ENCODE results near the gene DDX4.

Gene DDX4

DNA sequence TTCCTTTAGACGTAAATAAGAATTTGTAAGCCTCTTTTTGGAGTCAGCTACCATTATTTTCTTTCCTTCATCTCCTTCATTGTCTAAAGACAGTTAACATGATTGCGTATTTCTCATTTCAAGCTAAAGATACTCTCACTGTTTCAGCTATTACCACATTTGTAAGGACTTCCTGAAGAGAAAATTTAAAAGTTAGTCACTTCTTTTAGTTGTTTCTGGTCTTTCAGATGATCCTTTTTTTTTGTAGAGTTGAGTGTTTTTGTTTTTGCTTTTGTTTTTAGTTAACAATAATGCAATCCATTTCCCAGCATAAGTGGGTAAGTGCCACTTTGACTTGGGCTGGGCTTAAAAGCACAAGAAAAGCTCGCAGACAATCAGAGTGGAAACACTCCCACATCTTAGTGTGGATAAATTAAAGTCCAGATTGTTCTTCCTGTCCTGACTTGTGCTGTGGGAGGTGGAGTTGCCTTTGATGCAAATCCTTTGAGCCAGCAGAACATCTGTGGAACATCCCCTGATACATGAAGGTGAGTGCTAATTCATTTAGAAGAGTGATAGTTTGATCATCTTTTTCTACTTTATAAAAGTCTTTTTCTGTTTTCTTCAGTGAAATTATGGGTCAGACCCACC is 115.3 kb downstream of the DDX4 start:
- H3K4me1 ChIP-seq (ENCODE audit: control insufficient read depth, insufficient read depth, low read length): no peaks in the 10 kb centered on the region
- no peaks in the 10 kb centered on the region for H3K9me3 ChIP-seq (ENCODE audit: control insufficient read depth, insufficient read depth, low read depth, low read length)
- H3K36me3 ChIP-seq (ENCODE audit: control insufficient read depth, insufficient read depth, low read length): no peaks in the 10 kb centered on the region
- no peak overlapping the region for H3K9ac ChIP-seq (ENCODE audit: low read length)
- no peak overlapping the region for H3K4me3 ChIP-seq (ENCODE audit: low read depth, low read length)
- no peak overlapping the region for H3K27ac ChIP-seq (ENCODE audit: low read depth, low read length)
- H3K27me3 ChIP-seq (ENCODE audit: control insufficient read depth, insufficient read depth, low read length): no peaks in the 10 kb centered on the region

DNA sequence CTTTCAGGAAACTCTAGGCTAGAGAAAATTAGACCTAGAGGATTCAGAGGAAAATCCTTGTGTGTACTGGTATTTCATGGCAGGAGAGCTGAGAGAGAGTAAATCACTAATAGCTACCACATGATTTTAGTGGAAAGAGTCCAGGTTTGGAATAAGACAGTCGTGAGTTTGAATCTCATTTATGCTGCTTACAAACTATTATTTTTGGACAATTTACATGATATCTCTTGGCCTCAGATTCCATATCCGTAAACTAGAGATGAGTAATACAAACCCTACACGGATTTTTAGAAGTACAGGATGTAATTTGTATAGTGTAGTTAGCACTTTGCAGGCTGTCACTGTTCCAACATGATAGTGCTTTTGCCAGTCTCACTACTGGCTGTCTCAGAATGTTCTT is 116.0 kb downstream of the DDX4 start:
- no peaks in the 10 kb centered on the region for H3K4me1 ChIP-seq (ENCODE audit: control insufficient read depth, insufficient read depth, low read length)
- H3K27ac ChIP-seq (ENCODE audit: low read depth, low read length): no peak overlapping the region
- H3K36me3 ChIP-seq (ENCODE audit: control insufficient read depth, insufficient read depth, low read length): no peaks in the 10 kb centered on the region

DNA sequence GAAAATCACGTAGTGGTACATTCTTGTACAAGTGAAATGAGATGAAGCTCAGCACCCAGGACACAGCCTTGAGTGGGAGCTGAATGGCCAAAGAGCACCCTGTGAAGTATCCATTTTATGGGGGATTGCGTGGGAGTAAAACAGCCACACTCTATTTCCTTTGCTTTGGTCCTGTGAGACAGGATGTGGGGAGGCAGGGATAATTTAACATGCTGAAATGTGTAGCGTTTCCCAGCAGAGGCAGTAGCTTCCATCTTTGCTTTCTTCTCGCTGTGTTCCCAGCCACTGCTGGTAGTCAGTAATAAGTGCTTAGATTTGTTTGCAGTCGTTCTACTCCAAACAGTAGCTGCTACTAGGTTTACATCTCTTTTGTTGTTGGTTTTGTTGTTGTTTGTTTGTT is 117.6 kb downstream of the DDX4 start:
- no peak overlapping the region for H3K9ac ChIP-seq (ENCODE audit: low read length)
- no peaks in the 10 kb centered on the region for H3K27me3 ChIP-seq (ENCODE audit: control insufficient read depth, insufficient read depth, low read length)
- H3K9me3 ChIP-seq (ENCODE audit: control insufficient read depth, insufficient read depth, low read depth, low read length): no peaks in the 10 kb centered on the region
- H3K27ac ChIP-seq (ENCODE audit: low read depth, low read length): no peak overlapping the region
- H3K4me3 ChIP-seq (ENCODE audit: low read depth, low read length): no peak overlapping the region
- H3K36me3 ChIP-seq (ENCODE audit: control insufficient read depth, insufficient read depth, low read length): no peaks in the 10 kb centered on the region
- no peaks in the 10 kb centered on the region for H3K4me1 ChIP-seq (ENCODE audit: control insufficient read depth, insufficient read depth, low read length)

More for the DNA sequence above, 116.0 kb downstream of the DDX4 start:
- H3K4me3 ChIP-seq (ENCODE audit: low read depth, low read length): no peak overlapping the region
- H3K9me3 ChIP-seq (ENCODE audit: control insufficient read depth, insufficient read depth, low read depth, low read length): no peaks in the 10 kb centered on the region
- H3K27me3 ChIP-seq (ENCODE audit: control insufficient read depth, insufficient read depth, low read length): no peaks in the 10 kb centered on the region
- no peak overlapping the region for H3K9ac ChIP-seq (ENCODE audit: low read length)

DNA sequence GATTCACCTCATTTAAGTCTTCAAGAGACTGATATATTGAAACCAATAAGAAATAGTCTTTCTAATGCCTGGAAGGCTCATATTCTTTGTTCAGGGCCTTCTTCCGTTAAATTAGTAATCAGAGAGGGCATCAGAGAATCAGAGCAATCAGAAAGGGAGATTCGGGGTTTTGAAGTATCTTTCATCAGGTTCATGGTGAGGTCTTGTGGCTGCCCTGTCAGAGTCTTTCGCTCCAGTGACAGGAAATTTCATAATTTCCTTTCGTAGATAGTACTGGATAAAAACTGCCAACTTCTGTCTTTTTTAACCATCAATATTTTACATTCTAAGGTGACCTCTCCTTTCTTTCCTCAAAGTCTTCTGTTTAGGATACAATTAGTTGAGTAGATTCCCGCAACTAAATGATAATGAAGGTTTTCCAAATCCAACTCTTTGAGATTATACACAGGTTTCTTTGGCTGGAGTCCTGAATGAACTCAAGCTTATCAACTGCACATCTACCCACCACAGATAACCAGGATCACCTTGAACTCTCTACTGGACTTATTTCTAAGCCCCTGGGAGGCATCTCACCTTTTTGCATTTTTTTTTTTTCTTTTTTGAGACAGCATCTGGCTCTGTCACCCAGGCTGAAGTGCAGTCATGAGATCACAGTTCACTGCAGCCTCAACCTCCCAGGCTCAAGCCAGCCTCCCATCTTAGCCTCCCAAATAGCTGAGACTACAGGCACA is 118.8 kb downstream of the DDX4 start:
- H3K27ac ChIP-seq (ENCODE audit: low read depth, low read length): no peak overlapping the region
- no peak overlapping the region for H3K9ac ChIP-seq (ENCODE audit: low read length)
- no peak overlapping the region for H3K4me3 ChIP-seq (ENCODE audit: low read depth, low read length)
- no peaks in the 10 kb centered on the region for H3K27me3 ChIP-seq (ENCODE audit: control insufficient read depth, insufficient read depth, low read length)
- H3K4me1 ChIP-seq (ENCODE audit: control insufficient read depth, insufficient read depth, low read length): no peaks in the 10 kb centered on the region
- H3K36me3 ChIP-seq (ENCODE audit: control insufficient read depth, insufficient read depth, low read length): no peaks in the 10 kb centered on the region
- no peaks in the 10 kb centered on the region for H3K9me3 ChIP-seq (ENCODE audit: control insufficient read depth, insufficient read depth, low read depth, low read length)

DNA sequence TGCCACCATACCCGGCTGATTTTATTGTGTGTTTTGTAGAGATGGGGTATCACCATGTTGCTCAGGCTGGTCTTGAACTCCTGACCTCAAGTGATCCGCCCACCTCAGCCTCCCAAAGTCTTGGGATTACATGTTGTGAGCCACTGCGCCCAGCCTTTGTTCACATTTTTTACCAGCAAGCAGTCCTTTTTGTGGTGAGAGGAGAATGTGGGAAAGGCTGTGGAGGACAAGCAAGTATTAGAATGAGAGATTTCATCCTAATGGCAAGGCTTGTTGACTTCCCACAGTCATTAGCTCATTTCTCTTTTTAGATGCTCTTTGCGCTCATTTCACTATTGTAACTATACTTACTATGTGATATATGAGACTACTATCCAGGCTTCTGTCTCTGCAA is 119.4 kb downstream of the DDX4 start:
- no peak overlapping the region for H3K27ac ChIP-seq (ENCODE audit: low read depth, low read length)
- no peak overlapping the region for H3K9ac ChIP-seq (ENCODE audit: low read length)
- no peak overlapping the region for H3K4me3 ChIP-seq (ENCODE audit: low read depth, low read length)
- H3K27me3 ChIP-seq (ENCODE audit: control insufficient read depth, insufficient read depth, low read length): no peaks in the 10 kb centered on the region
- no peaks in the 10 kb centered on the region for H3K9me3 ChIP-seq (ENCODE audit: control insufficient read depth, insufficient read depth, low read depth, low read length)
- no peaks in the 10 kb centered on the region for H3K36me3 ChIP-seq (ENCODE audit: control insufficient read depth, insufficient read depth, low read length)
- no peaks in the 10 kb centered on the region for H3K4me1 ChIP-seq (ENCODE audit: control insufficient read depth, insufficient read depth, low read length)

DNA sequence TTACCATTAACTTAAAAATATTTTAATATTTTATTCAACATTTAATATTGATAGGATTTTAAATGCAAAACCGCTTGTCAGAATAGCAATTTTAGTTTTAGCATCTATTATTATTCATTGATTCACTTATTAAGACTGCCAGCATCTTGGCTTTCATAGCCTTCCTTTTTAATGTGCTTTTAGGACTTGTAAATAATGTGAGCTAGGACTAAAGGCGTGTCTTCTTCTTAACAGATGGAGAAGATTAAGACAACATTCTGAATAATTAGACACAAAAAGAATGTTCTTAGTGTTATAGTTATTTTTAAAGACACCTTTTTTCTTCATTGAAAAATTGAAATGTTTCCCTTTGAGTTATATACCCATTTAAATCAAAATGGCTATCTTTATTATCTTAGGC is 120.2 kb downstream of the DDX4 start:
- no peak overlapping the region for H3K9ac ChIP-seq (ENCODE audit: low read length)
- H3K27me3 ChIP-seq (ENCODE audit: control insufficient read depth, insufficient read depth, low read length): no peaks in the 10 kb centered on the region
- no peak overlapping the region for H3K4me3 ChIP-seq (ENCODE audit: low read depth, low read length)
- no peaks in the 10 kb centered on the region for H3K4me1 ChIP-seq (ENCODE audit: control insufficient read depth, insufficient read depth, low read length)
- H3K9me3 ChIP-seq (ENCODE audit: control insufficient read depth, insufficient read depth, low read depth, low read length): no peaks in the 10 kb centered on the region
- H3K27ac ChIP-seq (ENCODE audit: low read depth, low read length): no peak overlapping the region
- H3K36me3 ChIP-seq (ENCODE audit: control insufficient read depth, insufficient read depth, low read length): no peaks in the 10 kb centered on the region

DNA sequence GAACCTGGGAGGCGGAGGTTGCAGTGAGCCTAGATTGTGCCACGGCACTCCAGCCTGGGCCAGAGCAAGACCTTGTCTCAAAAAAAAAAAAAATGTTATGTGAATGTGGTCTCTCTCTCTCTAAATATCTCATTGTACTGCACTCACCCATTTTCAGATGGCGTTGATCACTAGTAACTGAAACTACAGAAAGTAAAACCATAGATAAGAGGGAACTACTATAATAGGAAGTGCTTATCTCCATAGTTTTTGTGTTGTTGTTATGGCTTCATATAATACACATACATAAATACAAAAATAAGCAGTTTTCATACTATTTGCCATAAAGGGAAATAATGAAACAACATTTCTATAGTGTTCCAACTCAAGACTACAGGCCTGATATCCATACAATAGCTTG is 122.4 kb downstream of the DDX4 start:
- Histone ChIP-seq H3K4me1 (ENCODE audit: control insufficient read depth, insufficient read depth, low read length) (no peaks in the 10 kb centered on the region), H3K9me3 (ENCODE audit: control insufficient read depth, insufficient read depth, low read depth, low read length) (no peaks in the 10 kb centered on the region), H3K36me3 (ENCODE audit: control insufficient read depth, insufficient read depth, low read length) (no peaks in the 10 kb centered on the region), H3K27ac (ENCODE audit: low read depth, low read length) (no peak overlapping the region), H3K4me3 (ENCODE audit: low read depth, low read length) (no peak overlapping the region), H3K27me3 (ENCODE audit: control insufficient read depth, insufficient read depth, low read length) (no peaks in the 10 kb centered on the region), H3K9ac (ENCODE audit: low read length) (no peak overlapping the region)

DNA sequence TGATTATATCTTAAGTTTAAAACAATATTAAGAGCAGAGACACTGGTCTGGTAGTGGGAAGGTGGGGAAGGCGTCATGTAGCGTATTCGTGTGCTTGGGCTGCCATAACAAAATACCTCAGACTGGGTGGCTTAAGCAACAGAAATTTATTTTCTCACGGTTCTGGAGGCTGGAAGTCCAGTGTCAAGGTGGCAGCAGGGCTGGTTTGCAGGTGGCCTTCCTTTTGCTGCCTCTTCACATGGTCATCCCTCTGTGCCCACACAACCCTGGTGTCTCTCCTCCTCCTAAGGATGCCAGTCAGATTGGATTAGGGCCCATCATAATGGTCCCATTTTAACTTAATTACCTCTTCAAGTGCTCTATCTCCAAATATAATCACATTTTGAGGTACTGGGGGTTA is 122.8 kb downstream of the DDX4 start:
- no peak overlapping the region for H3K9ac ChIP-seq (ENCODE audit: low read length)

DNA sequence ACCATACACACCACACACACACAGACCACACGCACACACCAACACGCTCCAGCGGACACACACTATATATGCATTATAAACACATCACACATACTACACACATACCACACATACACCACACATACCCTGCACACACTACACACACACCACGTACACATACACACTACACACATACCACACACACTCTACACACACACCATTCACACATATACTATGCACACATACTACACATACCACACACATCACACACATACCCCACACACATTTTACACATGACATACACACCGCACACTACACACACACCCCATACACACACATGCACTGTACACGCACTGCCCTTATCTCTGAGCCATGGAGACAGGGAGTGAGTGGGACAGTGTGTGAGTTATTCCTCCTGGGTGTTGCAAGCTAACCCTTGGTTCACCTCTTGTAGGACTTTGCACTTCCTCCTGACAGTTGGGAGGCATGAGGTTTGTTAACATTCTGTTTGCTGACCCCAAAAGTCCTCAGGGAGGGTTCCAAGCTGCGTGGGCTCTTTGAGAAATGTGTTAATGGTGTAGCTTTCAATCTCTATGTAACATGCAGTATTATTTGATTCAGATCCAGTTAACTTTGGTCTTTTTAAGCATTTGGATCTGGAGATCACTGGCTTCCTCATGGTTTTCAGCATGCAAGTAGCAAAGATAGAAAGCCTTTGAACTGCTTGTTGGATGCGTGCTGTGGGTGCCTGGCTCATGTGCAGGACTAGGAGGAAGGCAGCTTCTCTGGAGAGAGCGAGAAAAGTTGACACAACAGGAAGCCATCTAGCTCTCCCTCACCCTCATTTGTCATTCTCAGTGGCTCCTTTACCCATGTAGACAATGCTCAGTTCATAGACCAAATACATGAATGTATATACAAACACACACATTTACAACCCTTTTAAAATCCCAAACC is 127.0 kb downstream of the DDX4 start:
- Histone ChIP-seq H3K9ac (ENCODE audit: low read length) (no peak overlapping the region), H3K4me3 (ENCODE audit: low read depth, low read length) (no peak overlapping the region), H3K27me3 (ENCODE audit: control insufficient read depth, insufficient read depth, low read length) (no peaks in the 10 kb centered on the region), H3K27ac (ENCODE audit: low read depth, low read length) (no peak overlapping the region), H3K4me1 (ENCODE audit: control insufficient read depth, insufficient read depth, low read length) (no peaks in the 10 kb centered on the region), H3K9me3 (ENCODE audit: control insufficient read depth, insufficient read depth, low read depth, low read length) (no peaks in the 10 kb centered on the region), H3K36me3 (ENCODE audit: control insufficient read depth, insufficient read depth, low read length) (no peaks in the 10 kb centered on the region)

More for the DNA sequence above, 122.8 kb downstream of the DDX4 start:
- Histone ChIP-seq H3K36me3 (ENCODE audit: control insufficient read depth, insufficient read depth, low read length) (no peaks in the 10 kb centered on the region), H3K4me3 (ENCODE audit: low read depth, low read length) (no peak overlapping the region), H3K9me3 (ENCODE audit: control insufficient read depth, insufficient read depth, low read depth, low read length) (no peaks in the 10 kb centered on the region), H3K27ac (ENCODE audit: low read depth, low read length) (no peak overlapping the region), H3K4me1 (ENCODE audit: control insufficient read depth, insufficient read depth, low read length) (no peaks in the 10 kb centered on the region), H3K27me3 (ENCODE audit: control insufficient read depth, insufficient read depth, low read length) (no peaks in the 10 kb centered on the region)

DNA sequence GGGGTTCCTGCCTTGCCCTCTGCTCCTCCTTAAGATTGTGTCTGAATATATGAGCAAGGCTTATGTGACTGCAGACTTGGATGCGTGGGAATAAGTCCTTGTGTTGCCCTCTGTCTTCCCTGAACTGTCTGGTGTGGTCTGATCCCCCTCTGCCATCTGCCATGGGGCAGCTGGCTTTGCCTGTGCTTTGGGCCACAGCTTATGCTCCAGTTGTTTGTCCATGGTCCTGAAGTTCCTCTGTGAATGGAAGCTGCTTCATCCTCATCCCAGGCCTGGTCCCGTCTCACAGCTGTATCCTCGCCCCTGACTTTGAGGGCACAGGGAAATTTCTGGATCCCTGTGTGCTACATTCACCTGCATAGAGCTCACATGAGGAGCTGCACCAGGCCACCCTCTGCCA is 128.0 kb downstream of the DDX4 start:
- H3K4me3 ChIP-seq (ENCODE audit: low read depth, low read length): no peak overlapping the region
- H3K9me3 ChIP-seq (ENCODE audit: control insufficient read depth, insufficient read depth, low read depth, low read length): no peaks in the 10 kb centered on the region
- no peak overlapping the region for H3K9ac ChIP-seq (ENCODE audit: low read length)
- no peaks in the 10 kb centered on the region for H3K27me3 ChIP-seq (ENCODE audit: control insufficient read depth, insufficient read depth, low read length)
- no peaks in the 10 kb centered on the region for H3K4me1 ChIP-seq (ENCODE audit: control insufficient read depth, insufficient read depth, low read length)
- no peaks in the 10 kb centered on the region for H3K36me3 ChIP-seq (ENCODE audit: control insufficient read depth, insufficient read depth, low read length)
- no peak overlapping the region for H3K27ac ChIP-seq (ENCODE audit: low read depth, low read length)

DNA sequence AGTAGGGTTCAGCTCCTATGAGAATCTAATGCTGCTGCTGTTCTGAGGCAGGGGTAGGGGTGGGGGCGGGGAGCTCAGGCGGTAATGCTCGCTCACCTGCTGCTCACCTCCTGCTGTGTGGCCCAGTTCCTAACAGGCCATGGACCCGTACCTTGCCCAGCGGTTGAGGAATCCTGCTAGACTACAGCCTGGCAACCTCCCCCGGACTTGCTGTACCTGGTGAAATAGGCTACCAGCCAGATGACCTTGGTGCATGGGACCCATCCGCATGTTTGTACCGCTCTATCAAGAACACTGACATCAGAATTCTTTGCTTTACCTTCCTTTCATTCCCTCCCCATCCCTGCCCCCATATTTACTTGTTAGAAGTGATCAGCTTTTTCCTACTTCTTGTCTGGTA is 128.6 kb downstream of the DDX4 start:
- H3K27ac ChIP-seq (ENCODE audit: low read depth, low read length): no peak overlapping the region
- no peaks in the 10 kb centered on the region for H3K4me1 ChIP-seq (ENCODE audit: control insufficient read depth, insufficient read depth, low read length)

More for the DNA sequence above, 128.6 kb downstream of the DDX4 start:
- H3K27me3 ChIP-seq (ENCODE audit: control insufficient read depth, insufficient read depth, low read length): no peaks in the 10 kb centered on the region
- H3K36me3 ChIP-seq (ENCODE audit: control insufficient read depth, insufficient read depth, low read length): no peaks in the 10 kb centered on the region
- H3K9me3 ChIP-seq (ENCODE audit: control insufficient read depth, insufficient read depth, low read depth, low read length): no peaks in the 10 kb centered on the region
- no peak overlapping the region for H3K9ac ChIP-seq (ENCODE audit: low read length)
- no peak overlapping the region for H3K4me3 ChIP-seq (ENCODE audit: low read depth, low read length)

Data from HUES6 (cell line).